Stimulated activated naive B cell treated with anti-CD40 and anti-IgM and Interleukin-4, amounts not matched to agents 10 μg/mL and 1 μg/mL and 100 μg/mL, for 72 hours (primary cell): ENCODE results near the gene ATPAF1.

ENCODE experiments used
- ATAC-seq, 2 donors: fragments of 150-1000 bp; cut with Tn5 transposase; replicated peaks; 2 replicates each; pipeline ENCODE4 v1.10.0; 2021; ENCODE audit warnings: moderate library complexity in 1 of 2
- DNase-seq: peaks from one replicate; pipeline ENCODE4 v3.0.0; 2021
- H3K27ac Mint-ChIP-seq: one replicate; pipeline ENCODE4 v1.8.0; 2022; ENCODE audit warnings: mild to moderate bottlenecking, mixed read lengths
- H3K27me3 Mint-ChIP-seq, 2 donors: one replicate each; pipeline ENCODE4 v1.8.0; 2022; ENCODE audit warnings: mixed read lengths in 2 of 2
- H3K36me3 Mint-ChIP-seq, 2 donors: one replicate each; pipeline ENCODE4 v1.8.0; 2022; ENCODE audit warnings: mixed read lengths in 2 of 2, mild to moderate bottlenecking in 1 of 2
- H3K4me1 Mint-ChIP-seq, 2 donors: one replicate each; pipeline ENCODE4 v1.8.0; 2022; ENCODE audit warnings: mixed read lengths in 2 of 2, mild to moderate bottlenecking in 1 of 2
- H3K4me3 Mint-ChIP-seq, 2 donors: one replicate each; pipeline ENCODE4 v1.8.0; 2022; ENCODE audit warnings: mild to moderate bottlenecking in 2 of 2, mixed read lengths in 2 of 2, moderate library complexity in 1 of 2
- H3K9me3 Mint-ChIP-seq, 2 donors: one replicate each; pipeline ENCODE4 v1.8.0; 2022; ENCODE audit warnings: mixed read lengths in 2 of 2, mild to moderate bottlenecking in 1 of 2

ATPAF1 gene

DNA sequence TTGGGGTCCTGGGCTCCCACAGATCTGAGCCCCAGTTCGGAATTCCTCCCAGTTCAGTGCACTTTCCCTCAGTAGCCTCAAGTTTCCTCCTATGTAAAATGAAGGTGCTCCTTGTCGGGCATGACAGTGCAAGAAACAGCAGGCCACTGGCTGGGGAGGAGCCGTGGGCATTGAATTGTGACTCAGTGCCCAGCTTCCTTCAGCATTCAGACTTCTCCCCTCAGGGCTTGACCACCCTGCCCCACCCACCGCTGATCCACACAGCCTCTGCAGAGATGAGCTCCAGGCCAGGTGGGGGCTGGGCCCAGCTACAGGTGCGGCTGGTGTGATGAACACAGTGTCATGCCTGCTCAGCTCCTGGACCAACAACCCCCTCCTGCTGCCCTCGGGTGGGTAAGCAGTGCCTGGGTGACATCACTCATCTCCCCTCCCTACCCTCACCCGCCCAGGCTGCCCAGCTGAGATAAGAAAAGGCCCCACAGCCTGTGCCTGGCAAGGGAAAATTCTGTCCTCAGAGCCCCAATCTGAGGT lies 56.4 kb downstream of the ATPAF1 start:
- Mint-ChIP-seq H3K4me1 (peaks cover 50 to 87% of the 10 kb centered on the region in 2 donors), H3K9me3 (no peaks in the 10 kb centered on the region), H3K27ac (peak overlapping the region; percentile 81), H3K4me3 (peak overlapping the region; percentile 74 to 89), H3K27me3 (no peaks in the 10 kb centered on the region), H3K36me3 (peaks cover 71 to 76% of the 10 kb centered on the region in 2 donors)
- no peak for DNase-seq
- ATAC-seq, result no peak

DNA sequence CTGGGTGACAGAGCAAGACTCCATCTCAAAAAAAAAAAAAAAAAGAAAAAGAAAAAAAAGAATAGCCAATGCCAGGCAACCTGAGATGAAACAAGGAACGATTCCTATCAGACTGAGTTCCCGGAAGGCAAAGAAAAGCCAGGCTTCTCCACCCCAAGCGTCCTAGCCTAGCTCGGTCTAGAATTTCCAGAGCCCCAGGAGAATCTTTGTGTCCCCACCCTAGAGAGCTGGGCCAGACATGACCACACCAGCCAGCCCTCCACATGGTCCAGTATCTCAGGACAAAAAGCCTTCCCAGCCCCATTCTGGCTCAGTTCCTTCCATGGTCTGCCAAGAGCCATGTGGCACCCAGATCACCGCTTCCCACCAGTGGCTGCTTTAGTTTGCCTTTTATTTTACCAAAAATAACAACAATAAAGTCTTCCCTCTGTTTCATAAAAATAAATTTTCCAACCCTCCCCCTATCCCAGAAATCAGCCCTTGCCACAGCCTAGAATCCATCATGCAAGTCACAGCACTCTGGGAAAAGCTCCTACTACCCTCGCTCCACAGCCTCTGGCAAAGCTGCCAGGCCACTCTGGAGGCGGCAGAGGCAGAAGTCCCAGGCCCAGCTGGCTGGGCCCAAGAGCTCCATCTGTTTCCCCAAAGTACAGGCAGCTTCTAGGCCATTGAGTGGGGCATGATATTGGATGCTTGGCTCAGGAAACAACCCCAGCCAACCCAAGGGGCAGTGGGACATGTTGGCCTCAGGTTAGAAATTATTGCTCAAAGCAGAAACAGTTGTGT lies 60.6 kb downstream of the ATPAF1 start:
- ATAC-seq (no peak), DNase-seq (no peak)
- peaks cover 44 to 89% of the 10 kb centered on the region in 2 donors for H3K4me1 Mint-ChIP-seq
- H3K4me3 Mint-ChIP-seq, result no peak overlapping the region
- peak overlapping the region; percentile 37 for H3K27ac Mint-ChIP-seq
- H3K9me3 Mint-ChIP-seq, result no peaks in the 10 kb centered on the region
- H3K36me3 Mint-ChIP-seq, result peaks cover 55 to 65% of the 10 kb centered on the region in 2 donors
- no peaks in the 10 kb centered on the region for H3K27me3 Mint-ChIP-seq

DNA sequence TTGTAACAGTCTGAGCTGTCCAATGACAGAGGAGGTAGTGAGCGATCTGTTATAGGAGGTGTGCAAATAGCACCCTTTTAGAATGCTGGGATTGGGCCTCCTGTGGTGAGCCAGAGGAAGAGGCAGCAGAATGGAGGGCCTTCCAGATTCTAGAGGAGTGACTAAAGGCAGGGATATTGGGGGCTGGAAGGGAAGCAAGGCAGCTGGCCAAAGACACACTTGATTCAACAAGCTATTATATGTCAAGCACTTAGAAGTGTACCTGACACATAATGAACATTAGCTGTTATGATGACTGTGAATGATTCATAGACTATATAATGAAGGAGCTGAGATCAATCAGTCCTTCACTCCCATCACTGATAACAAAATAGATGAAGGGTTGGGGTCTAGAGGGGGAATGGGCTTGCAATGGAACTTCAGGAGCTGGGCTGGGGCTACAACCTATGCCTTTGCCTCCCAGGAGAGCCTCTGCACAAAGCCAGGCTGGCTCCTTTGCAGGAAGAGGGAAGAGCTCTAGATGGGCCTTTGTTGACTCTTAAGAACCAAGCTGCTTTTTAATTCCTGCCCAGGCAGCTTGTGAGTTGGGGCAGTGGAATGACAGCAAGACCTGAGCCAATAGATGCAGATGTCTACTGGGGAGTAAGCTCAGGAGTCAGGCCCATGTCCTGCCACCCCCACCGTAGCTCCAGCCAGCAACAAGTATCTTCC lies 61.8 kb downstream of the ATPAF1 start:
- Mint-ChIP-seq H3K27ac (no peak overlapping the region), H3K9me3 (no peaks in the 10 kb centered on the region), H3K4me1 (peaks cover 46 to 89% of the 10 kb centered on the region in 2 donors), H3K36me3 (peaks cover 51 to 64% of the 10 kb centered on the region in 2 donors), H3K27me3 (no peaks in the 10 kb centered on the region), H3K4me3 (no peak overlapping the region)
- no peak for DNase-seq
- no peak for ATAC-seq

DNA sequence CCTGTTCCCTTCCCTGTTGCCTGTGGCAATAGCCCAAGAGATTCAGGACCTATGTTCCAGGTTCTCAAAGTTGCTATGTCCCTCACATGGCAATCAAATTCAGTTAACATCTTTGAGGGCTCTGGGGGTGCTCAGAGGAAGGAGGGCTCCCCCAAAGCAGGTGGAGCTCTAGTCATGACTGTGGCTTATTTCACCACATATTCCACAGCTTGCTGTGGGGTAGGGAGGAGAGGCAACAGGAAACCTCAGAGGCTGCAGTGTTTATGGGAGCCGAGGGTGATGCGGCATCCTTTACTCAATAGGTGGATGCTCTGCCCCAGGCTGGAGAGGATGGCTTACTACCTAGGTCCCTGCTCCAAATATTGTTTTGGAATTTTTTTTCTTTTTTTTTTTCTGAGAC lies 62.9 kb downstream of the ATPAF1 start:
- ATAC-seq (no peak), DNase-seq (no peak)
- Mint-ChIP-seq H3K27me3 (no peaks in the 10 kb centered on the region), H3K36me3 (peaks cover 46 to 56% of the 10 kb centered on the region in 2 donors), H3K4me3 (peak overlapping the region; percentile 86 to 91), H3K27ac (peak overlapping the region; percentile 73), H3K4me1 (peaks cover 40 to 88% of the 10 kb centered on the region in 2 donors), H3K9me3 (no peaks in the 10 kb centered on the region)

DNA sequence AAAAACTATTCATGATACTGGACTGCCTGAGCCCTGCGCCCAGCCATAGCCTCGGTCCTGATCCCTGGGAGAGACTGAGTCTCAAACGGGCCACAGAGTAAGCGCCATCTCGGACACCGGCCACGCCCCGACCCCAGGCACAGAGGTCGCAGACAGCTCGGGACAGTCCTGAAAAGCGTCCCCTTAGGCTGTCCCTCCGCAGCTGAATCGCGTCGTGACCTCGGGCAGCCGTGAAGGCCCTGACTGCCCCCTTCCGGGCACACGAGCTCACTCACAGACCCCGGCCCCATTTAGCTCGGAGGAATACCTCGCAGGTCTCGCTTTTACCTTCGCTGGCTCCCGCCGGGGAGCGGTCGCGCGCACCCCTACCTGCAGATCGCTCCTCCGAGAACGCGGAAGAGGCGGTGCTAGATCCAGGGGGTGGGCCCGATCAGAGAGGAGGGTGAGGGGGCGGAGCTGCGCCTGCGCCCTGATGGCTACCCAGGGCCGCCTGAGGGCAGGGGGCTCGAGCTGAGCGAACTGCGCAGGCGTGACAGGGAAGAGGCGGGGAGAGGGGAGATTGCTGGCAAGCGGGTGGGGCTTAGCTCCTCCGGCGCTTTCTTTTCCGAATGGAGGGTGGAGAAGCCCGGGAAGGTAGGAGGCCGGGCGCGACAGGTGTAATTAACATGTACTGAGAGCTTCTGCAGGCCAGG lies 64.2 kb downstream of the ATPAF1 start, which contains the start of gene MKNK1:
Gene MKNK1 (minus strand): TSS at position 411 of the 692 bp plus-strand sequence. CDS start 20,941 bp downstream, outside the sequence.
- ATAC-seq (peak; percentile 89 to 93), DNase-seq (peak; percentile 95)
- H3K4me1 Mint-ChIP-seq, result peaks cover 37 to 87% of the 10 kb centered on the region in 2 donors
- H3K4me3 Mint-ChIP-seq, result peak within 1 kb of the TSS; percentile 86 to 91
- no peaks in the 10 kb centered on the region for H3K9me3 Mint-ChIP-seq
- H3K27me3 Mint-ChIP-seq, result no peaks in the 10 kb centered on the region
- H3K36me3 Mint-ChIP-seq, result peaks cover 38 to 47% of the 10 kb centered on the region in 2 donors
- peak within 1 kb of the TSS; percentile 76 for H3K27ac Mint-ChIP-seq

DNA sequence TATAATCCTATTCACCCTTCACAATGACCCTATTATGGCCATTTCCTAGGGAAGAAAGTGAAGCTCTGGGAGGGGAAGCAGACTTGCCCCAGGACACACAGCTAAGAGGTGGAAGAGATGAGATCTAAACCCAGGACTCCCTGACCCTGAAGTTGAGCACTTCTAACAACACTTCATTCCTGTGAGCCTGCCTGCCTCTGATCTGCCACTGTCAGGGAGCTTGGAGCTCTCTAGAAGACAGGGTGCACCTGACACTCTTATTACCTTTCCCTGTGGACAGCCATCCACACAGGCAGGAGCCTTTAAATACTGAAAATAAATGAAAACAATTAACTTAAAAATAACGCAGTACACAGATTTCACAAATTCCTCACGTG lies 64.7 kb downstream of the ATPAF1 start:
- no peak for DNase-seq

DNA sequence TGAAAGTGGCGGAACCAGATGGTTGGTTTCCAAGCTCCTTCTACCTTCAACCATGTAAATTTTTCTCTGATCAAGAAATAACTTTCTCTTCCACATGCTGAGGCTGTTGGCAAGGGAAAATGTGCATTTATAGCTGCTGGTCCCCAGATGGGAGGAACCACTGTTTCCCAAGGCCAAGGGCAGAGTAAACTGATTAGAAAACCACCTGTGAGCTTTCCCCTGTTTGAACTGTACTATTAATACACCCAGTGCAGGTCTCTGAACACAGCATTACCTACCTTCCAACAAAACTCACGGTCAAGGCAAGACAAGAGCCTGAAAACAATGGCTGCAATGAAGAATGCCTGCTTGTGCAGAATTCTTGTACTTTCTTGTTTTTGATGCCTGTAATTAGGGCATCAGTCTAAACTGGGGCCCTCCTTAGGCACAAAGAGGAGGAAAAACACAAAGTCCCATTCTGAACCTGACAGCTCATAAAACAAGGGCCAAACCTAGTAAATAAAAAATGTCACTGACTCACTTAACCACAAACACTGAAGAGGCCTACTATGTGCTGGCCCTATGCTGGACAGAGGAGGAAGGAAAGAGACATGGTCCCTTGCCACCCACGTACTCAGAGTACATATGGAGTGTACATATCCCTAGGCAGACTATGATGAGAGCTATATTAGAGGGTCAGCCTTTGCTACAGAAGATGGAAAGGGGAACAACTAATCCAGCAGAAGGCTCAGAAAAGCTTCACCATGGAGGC lies 66.7 kb downstream of the ATPAF1 start:
- DNase-seq, result no peak
- peak overlapping the region; percentile 57 for H3K27ac Mint-ChIP-seq
- H3K36me3 Mint-ChIP-seq, result peaks cover 27 to 39% of the 10 kb centered on the region in 2 donors
- H3K4me1 Mint-ChIP-seq, result peaks cover 40 to 78% of the 10 kb centered on the region in 2 donors
- H3K9me3 Mint-ChIP-seq, result no peaks in the 10 kb centered on the region
- H3K27me3 Mint-ChIP-seq, result no peaks in the 10 kb centered on the region
- H3K4me3 Mint-ChIP-seq, result peak overlapping the region; percentile 25 to 36
- ATAC-seq, result no peak

More for the DNA sequence above, 64.7 kb downstream of the ATPAF1 start:
- peak overlapping the region; percentile 76 for H3K27ac Mint-ChIP-seq
- H3K4me3 Mint-ChIP-seq, result peak overlapping the region; percentile 86 to 91
- no peaks in the 10 kb centered on the region for H3K9me3 Mint-ChIP-seq
- peaks cover 33 to 42% of the 10 kb centered on the region in 2 donors for H3K36me3 Mint-ChIP-seq
- ATAC-seq, result peak; percentile 20 to 26
- H3K4me1 Mint-ChIP-seq, result peaks cover 40 to 87% of the 10 kb centered on the region in 2 donors
- no peaks in the 10 kb centered on the region for H3K27me3 Mint-ChIP-seq

DNA sequence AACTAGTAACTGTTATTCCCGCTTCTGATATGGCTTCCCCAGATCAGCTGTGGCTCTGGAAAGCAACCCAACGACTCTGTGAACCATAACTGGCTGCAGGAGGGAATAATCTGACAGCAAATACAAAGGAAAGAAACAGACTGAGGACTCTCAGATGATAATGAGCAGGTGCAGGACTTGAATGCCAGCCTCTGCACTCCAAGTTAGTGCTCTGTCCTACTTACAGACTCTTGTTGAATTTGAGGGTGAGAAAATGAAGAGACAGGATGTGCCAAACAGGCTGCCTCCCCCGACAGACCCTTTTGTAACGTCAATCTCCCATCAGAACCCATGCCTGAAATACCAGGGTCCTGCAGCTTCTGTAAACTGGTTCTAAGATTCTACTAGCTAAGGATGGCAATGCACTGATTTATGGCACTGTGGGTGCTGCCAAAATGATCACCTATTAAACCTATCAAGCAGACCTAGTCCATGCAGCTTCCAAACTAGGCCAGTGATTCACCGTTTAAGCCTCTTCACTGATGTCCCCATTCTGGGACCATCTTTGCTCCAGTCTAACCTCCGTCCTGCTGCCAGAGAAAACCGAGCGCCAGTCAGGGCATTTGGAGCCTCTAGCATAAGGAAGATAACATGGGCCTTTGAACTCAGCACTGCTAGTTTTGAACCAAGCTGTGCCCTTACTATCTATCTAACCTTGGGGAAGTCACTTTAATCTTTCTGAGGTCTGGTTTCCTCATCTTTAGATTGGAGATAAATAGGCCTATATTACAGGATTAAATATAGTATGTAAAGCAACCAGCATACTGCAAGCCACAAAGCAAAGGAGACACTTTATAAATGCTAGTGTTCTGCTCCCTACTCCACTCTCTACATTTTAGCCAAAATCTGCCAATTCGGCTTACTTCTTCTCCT lies 68.8 kb downstream of the ATPAF1 start:
- DNase-seq (no peak), ATAC-seq (no peak)
- Mint-ChIP-seq H3K4me3 (no peak overlapping the region), H3K36me3 (peaks cover 27 to 40% of the 10 kb centered on the region in 2 donors), H3K27me3 (no peaks in the 10 kb centered on the region), H3K9me3 (no peaks in the 10 kb centered on the region), H3K4me1 (peaks cover 41 to 75% of the 10 kb centered on the region in 2 donors), H3K27ac (peak overlapping the region; percentile 62)

DNA sequence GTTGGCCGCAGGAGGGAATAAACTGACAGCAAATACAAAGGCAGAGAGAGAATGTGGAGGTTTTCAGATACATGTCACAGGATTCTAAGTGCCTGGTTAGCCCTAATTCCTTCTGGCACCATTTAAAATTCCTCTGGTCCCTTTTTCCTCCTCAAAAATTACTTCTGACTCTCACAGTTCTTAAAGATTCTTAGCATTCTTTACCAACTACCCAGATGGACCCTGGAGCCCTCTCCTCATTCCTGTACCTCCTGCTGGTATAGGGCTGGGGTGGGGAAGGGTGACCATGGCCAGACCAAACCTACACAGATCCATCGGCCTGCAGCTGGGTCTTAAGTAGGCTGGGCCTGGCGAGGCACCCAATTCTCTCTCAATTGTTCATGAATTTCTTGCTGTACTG lies 71.3 kb downstream of the ATPAF1 start:
- H3K4me3 Mint-ChIP-seq, result no peak overlapping the region
- ATAC-seq (no peak), DNase-seq (no peak)
- no peaks in the 10 kb centered on the region for H3K9me3 Mint-ChIP-seq
- H3K36me3 Mint-ChIP-seq, result peaks cover 44 to 54% of the 10 kb centered on the region in 2 donors
- no peak overlapping the region for H3K27ac Mint-ChIP-seq
- no peaks in the 10 kb centered on the region for H3K27me3 Mint-ChIP-seq
- H3K4me1 Mint-ChIP-seq, result peaks cover 44 to 61% of the 10 kb centered on the region in 2 donors

DNA sequence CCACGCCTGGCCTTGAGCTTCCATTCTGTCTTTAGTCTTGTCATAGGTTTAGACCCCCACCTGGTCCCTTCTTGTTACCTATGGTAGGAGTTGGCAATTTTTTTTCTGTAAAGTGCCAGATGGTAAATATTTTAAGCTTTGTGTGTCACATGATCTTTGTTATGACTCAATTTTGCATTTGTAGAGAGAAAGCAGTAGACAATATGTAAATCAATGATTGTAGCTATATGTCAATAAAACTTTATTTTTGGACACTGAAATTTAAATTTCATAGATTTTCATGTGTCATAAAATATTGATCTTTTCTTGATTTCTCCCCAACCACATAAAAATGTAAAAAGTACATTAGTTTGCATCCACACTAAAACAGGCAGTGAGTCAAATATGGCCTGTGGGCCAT lies 72.1 kb downstream of the ATPAF1 start:
- DNase-seq (no peak), ATAC-seq (no peak)
- H3K27ac Mint-ChIP-seq, result no peak overlapping the region
- no peaks in the 10 kb centered on the region for H3K9me3 Mint-ChIP-seq
- peak overlapping the region in 1 of 2 donors; percentile 29 for H3K4me3 Mint-ChIP-seq
- H3K4me1 Mint-ChIP-seq, result peaks cover 40 to 53% of the 10 kb centered on the region in 2 donors
- peaks cover 45 to 54% of the 10 kb centered on the region in 2 donors for H3K36me3 Mint-ChIP-seq
- no peaks in the 10 kb centered on the region for H3K27me3 Mint-ChIP-seq

DNA sequence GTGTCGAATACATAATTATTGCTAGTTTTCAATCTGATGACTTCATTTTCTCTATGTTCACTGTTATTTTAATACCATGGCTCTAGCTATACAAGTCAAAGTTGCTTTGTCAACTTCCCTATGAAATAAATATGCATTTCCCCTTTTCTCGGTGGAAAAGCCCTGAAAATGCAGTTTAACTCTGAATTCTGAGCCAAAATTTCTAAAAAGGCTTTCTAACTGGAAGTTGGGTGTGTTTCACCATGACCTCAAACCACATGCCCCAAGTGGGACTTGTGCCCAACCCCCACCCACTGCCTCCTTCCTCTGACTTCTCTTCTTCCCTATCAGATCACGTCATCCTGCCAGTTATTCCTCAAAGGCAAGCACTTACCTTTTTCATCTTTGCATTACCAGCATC lies 73.0 kb downstream of the ATPAF1 start:
- H3K36me3 Mint-ChIP-seq, result peaks cover 52 to 61% of the 10 kb centered on the region in 2 donors
- peaks cover 40 to 45% of the 10 kb centered on the region in 2 donors for H3K4me1 Mint-ChIP-seq
- DNase-seq (no peak), ATAC-seq (peak; percentile 23 to 43)
- H3K9me3 Mint-ChIP-seq, result no peaks in the 10 kb centered on the region
- peak overlapping the region in 1 of 2 donors; percentile 7 for H3K4me3 Mint-ChIP-seq
- H3K27me3 Mint-ChIP-seq, result no peaks in the 10 kb centered on the region
- H3K27ac Mint-ChIP-seq, result peak overlapping the region; percentile 25

DNA sequence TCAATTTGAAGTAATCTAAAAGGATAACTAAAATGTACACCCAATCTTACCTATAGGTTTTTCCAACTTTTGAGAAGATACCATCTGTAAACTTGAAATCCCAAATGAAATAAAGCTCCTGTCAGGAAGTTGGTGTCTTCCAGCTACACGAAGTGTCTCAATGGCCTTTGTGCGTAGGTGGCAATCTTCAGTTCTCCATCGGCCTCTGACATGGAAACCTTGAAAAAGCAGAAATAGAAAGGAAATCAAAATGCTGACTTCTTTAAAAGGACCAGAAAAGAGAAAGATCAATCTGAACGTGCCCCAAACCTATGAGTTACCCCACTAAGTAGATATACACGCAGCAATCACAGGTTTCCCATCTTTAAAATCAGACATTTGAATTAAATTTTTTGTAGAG lies 74.1 kb downstream of the ATPAF1 start:
- peaks cover 32 to 36% of the 10 kb centered on the region in 2 donors for H3K4me1 Mint-ChIP-seq
- peak overlapping the region in 1 of 2 donors; percentile 28 for H3K4me3 Mint-ChIP-seq
- no peak for ATAC-seq
- no peak for DNase-seq
- H3K9me3 Mint-ChIP-seq, result peaks cover 0 to 4% of the 10 kb centered on the region in 2 donors
- H3K27ac Mint-ChIP-seq, result no peak overlapping the region
- no peaks in the 10 kb centered on the region for H3K27me3 Mint-ChIP-seq
- peaks cover 60 to 68% of the 10 kb centered on the region in 2 donors for H3K36me3 Mint-ChIP-seq
